ENCODE measurements around the gene NMU.

DNA sequence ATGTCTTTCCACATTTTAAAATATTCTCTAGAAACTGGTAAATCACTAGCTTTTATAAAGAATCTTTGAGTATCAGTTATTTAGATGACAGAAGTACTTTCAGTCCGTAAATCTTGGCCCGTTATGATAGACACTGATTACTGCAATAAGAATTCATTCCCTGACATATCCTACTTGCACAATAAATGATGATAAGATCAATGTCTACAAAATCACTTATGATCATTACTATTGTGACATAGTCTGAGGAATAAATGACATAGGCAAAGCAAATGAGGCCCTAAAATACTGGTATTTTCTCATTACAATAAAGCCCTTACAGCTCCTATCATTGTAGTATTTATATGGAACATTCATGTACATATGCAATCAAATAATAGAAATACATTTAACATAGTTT lies 37.5 kb downstream of the NMU start:
- TF ChIP-seq EZH2 (IDR thresholded peaks at IDR 0.05) = no peak
- no peak for TF ChIP-seq FOXP2 (optimal IDR thresholded peaks at IDR 0.05; ENCODE audit: control extremely low read depth, extremely low read length, insufficient read depth)

Data from SK-N-MC (cell line).